Bronchial epithelial cell (primary cell): ENCODE results near the gene OR2L3. TPM values are rescaled to one million over a fixed set of nuclear protein-coding genes. Genes with fewer than 3 reads are reported as not detected.

Experiments used
- DNase-seq: peaks from one replicate; pipeline ENCODE4 v3.0.0-alpha.2; 2010; ENCODE audit warnings: low read depth
- FAIRE-seq: peaks from 2 replicates; lab custom pipeline; 2011; peaks lifted over from hg19 to GRCh38; lab: Jason Lieb, UNC
- H3K27me3 ChIP-seq: 2 replicates; pipeline ENCODE4 v1.5.1; 2011; ENCODE audit warnings: low read length; ENCODE audit not compliant: control insufficient read depth, insufficient read depth
- H3K36me3 ChIP-seq: 2 replicates; pipeline ENCODE4 v1.5.1; 2011; ENCODE audit warnings: low read length; ENCODE audit not compliant: control insufficient read depth, insufficient read depth
- H3K4me3 ChIP-seq: 2 replicates; pipeline ENCODE4 v1.5.1; 2011; ENCODE audit warnings: mild to moderate bottlenecking, low read depth, low read length, control low read depth
- CTCF ChIP-seq: IDR thresholded peaks from 2 replicates; pipeline ENCODE4 v1.5.1; 2011; ENCODE audit warnings: mild to moderate bottlenecking, moderate library complexity, low read length, control low read depth, inconsistent platforms; ENCODE audit not compliant: insufficient read depth, severe bottlenecking
- total RNA-seq: library from RNA; depleted of rRNA; stranded (reverse); fragments of >200 nt; gene quantifications from 2 replicates; pipeline ENCODE4 v1.2.1, GENCODE V29; 2014

Gene OR2L3
- total RNA-seq, 1 donor from 2014 or later: not detected

DNA sequence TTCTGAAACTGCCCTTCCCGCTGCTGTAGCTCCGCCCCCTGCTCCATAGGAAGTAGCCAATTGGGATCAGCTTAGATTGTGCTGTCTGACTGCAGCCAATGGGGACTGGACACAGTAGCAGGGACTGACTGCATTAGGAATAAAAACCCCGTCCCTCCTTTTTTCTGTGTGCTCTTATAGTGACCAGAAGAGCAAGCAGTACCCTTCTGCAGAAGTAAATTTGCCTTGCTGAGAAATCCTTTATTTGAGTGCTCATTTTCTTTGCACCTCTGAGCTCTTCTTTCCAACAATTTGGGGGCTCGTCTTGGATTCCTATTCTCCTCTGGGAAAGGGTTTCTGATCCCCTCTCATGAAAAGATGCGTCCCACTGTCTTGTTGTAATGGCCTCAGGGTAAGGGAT, 64.5 kb downstream of the OR2L3 start:
- Histone ChIP-seq H3K4me3 (no peak overlapping the region), H3K36me3 (no peaks in the 10 kb centered on the region), H3K27me3 (no peaks in the 10 kb centered on the region)
- DNase-seq: no peak
- TF ChIP-seq CTCF: no peak
- no peak for FAIRE-seq

Other genes starting within 250 kb of the OR2L3 start
- gene OR14A16, start 222.7 kb upstream of the OR2L3 start, total RNA-seq: not detected in 2 replicates
- gene OR11L1, start 204.9 kb upstream of the OR2L3 start, total RNA-seq: not detected in 2 replicates
- gene TRIM58, start 189.6 kb upstream of the OR2L3 start, total RNA-seq: not detected in 2 replicates
- gene OR2W3, start 151.2 kb upstream of the OR2L3 start, total RNA-seq: not detected in 2 replicates
- not detected in 2 replicates for gene OR2T8, start 126.6 kb upstream of the OR2L3 start, total RNA-seq
- gene OR2AJ1, start 121.9 kb upstream of the OR2L3 start, total RNA-seq: not detected in 2 replicates
- gene OR2L8, start 98.0 kb upstream of the OR2L3 start, total RNA-seq: not detected in 2 replicates
- not detected in 2 replicates for gene OR2AK2, start 81.6 kb upstream of the OR2L3 start, total RNA-seq
- gene OR2L5, start 33.2 kb upstream of the OR2L3 start, total RNA-seq: not detected in 2 replicates
- not detected in 2 replicates for gene OR2L2, start 16.8 kb upstream of the OR2L3 start, total RNA-seq
- gene OR2L13, start 48.3 kb downstream of the OR2L3 start, total RNA-seq: not detected in 2 replicates
- gene OR2M5, start 98.3 kb downstream of the OR2L3 start, total RNA-seq: not detected in 2 replicates
- gene OR2M2, start 128.0 kb downstream of the OR2L3 start, total RNA-seq: not detected in 2 replicates
- under 0.01 TPM in 1 of 2 replicates, not detected in the other for gene OR2M3, start 150.4 kb downstream of the OR2L3 start, total RNA-seq
- not detected in 2 replicates for gene OR2M4, start 184.6 kb downstream of the OR2L3 start, total RNA-seq
- not detected in 2 replicates for gene OR2T33, start 231.1 kb downstream of the OR2L3 start, total RNA-seq